Measurements from ENCODE around the gene ASPN. TPM values are rescaled to one million over a fixed set of nuclear protein-coding genes. Genes with fewer than 3 reads are reported as not detected.

The ASPN gene
- total and polyA plus RNA-seq, 2 of the 13 experiments (the other 11 are each of a cell fraction or from before 2014, with no cell fraction given) = not detected

DNA sequence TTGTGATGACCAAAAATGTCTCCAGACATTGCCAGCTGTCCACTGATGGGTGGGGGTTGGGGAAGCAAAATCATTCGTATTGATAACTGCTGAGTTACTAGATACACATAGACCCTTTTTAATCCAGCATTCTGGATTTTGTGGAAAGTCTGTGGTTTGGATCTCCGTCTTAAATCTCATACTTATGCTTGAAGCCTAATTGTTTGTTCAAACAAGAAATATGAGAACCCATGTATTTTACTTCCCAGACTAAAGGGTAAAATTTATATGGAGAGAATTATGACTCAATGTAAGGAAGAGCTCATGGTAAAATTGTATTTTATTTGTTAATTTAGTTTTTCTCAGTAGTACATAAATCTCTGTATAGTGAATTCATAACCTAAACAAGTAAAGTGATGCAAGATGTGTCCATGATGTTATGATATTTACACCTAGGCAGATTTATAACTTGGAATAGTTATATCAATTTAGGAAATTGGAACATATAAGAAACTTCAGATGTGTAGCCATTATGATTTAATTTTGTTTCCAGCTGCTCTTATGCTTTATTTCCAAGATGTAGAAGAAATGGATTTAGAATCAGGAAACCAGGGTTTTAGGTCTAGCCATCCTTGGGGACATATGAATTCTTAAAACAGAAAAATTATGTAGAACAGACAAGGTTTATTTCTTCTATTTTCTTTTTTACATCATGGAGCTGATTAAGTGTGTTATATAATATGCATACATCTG is 73.4 kb downstream of the ASPN start:
- no peak for DNase-seq (ENCODE audit: low spot score)
- ChIA-PET CTCF (ENCODE audit: low intra/inter-chr PET ratio, low total read pairs) (no interaction called here), POLR2A (no interaction called here)
- H3K27me3 ChIP-seq (ENCODE audit: control insufficient read depth in 1 of 2, insufficient read depth in 2 of 2, low read length in 2 of 2) = no peaks in the 10 kb centered on the region
- no peaks in the 10 kb centered on the region for H3K9me3 ChIP-seq (ENCODE audit: low read length)
- H2AFZ ChIP-seq (ENCODE audit: low read length) = no peak overlapping the region
- H3K79me2 ChIP-seq (ENCODE audit: insufficient read depth, low read length) = no peaks in the 10 kb centered on the region
- H4K20me1 ChIP-seq (ENCODE audit: insufficient read depth, low read length) = no peaks in the 10 kb centered on the region
- no peaks in the 10 kb centered on the region for H3K36me3 ChIP-seq (replicated peaks in 1 of 2; ENCODE audit: control insufficient read depth in 1 of 2, insufficient read depth in 2 of 2, low read length in 2 of 2)
- TF ChIP-seq RBAK (CRISPR knock-in tag; IDR thresholded peaks at IDR 0.05) (no peak), SNAPC5 (CRISPR knock-in tag; IDR thresholded peaks at IDR 0.05; ENCODE audit: borderline replicate concordance) (no peak), ZNF615 (CRISPR knock-in tag; IDR thresholded peaks at IDR 0.05; ENCODE audit: borderline replicate concordance) (no peak), ZFAT (CRISPR knock-in tag; conservative IDR thresholded peaks at IDR 0.05) (no peak), UBTF (CRISPR knock-in tag; IDR thresholded peaks at IDR 0.05) (no peak), ZNF317 (CRISPR knock-in tag; IDR thresholded peaks at IDR 0.05) (no peak), ZFP1 (CRISPR knock-in tag; IDR thresholded peaks at IDR 0.05) (no peak), ZKSCAN8 (CRISPR knock-in tag; IDR thresholded peaks at IDR 0.05; ENCODE audit: borderline replicate concordance) (no peak), CENPX (CRISPR knock-in tag; IDR thresholded peaks at IDR 0.05) (no peak)
- TF ChIP-seq, protein P1, sequence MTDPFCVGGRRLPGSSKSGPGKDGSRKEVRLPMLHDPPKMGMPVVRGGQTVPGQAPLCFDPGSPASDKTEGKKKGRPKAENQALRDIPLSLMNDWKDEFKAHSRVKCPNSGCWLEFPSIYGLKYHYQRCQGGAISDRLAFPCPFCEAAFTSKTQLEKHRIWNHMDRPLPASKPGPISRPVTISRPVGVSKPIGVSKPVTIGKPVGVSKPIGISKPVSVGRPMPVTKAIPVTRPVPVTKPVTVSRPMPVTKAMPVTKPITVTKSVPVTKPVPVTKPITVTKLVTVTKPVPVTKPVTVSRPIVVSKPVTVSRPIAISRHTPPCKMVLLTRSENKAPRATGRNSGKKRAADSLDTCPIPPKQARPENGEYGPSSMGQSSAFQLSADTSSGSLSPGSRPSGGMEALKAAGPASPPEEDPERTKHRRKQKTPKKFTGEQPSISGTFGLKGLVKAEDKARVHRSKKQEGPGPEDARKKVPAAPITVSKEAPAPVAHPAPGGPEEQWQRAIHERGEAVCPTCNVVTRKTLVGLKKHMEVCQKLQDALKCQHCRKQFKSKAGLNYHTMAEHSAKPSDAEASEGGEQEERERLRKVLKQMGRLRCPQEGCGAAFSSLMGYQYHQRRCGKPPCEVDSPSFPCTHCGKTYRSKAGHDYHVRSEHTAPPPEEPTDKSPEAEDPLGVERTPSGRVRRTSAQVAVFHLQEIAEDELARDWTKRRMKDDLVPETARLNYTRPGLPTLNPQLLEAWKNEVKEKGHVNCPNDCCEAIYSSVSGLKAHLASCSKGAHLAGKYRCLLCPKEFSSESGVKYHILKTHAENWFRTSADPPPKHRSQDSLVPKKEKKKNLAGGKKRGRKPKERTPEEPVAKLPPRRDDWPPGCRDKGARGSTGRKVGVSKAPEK (CRISPR knock-in tag; IDR thresholded peaks at IDR 0.05; ENCODE audit: borderline replicate concordance) = no peak
- TF ChIP-seq, protein P2, sequence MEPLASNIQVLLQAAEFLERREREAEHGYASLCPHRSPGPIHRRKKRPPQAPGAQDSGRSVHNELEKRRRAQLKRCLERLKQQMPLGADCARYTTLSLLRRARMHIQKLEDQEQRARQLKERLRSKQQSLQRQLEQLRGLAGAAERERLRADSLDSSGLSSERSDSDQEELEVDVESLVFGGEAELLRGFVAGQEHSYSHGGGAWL (CRISPR knock-in tag; IDR thresholded peaks at IDR 0.05) = no peak
- WGBS (ENCODE audit: low lambda C conversion rate) = 95% methylated on average over 2 of the region's 2 CpGs
- no peaks in the 10 kb centered on the region for H3K4me1 ChIP-seq (ENCODE audit: insufficient read depth, low read length)
- no peak overlapping the region for H3K27ac ChIP-seq (ENCODE audit: extremely low read length, insufficient read depth, low read length)
- no peak overlapping the region for H3K4me3 ChIP-seq (replicated peaks in 1 of 3; ENCODE audit: insufficient read depth in 1 of 3, low read depth in 2 of 3, low read length in 3 of 3)
- intact Hi-C loops (cut with micrococcal nuclease; ENCODE audit: unreplicated experiment) = no loop called here
- FAIRE-seq = no peak
- BruUV-seq (replicated peaks) = no TSS peak
- no peak overlapping the region for H3K9ac ChIP-seq (ENCODE audit: insufficient read depth, low read depth, low read length)
- no peak for ATAC-seq
- in situ Hi-C loops (cut with HindIII; ENCODE audit: extremely low pct_ligation_motif_present, low pct_unique_long_range_greater_than_20kb) = no loop called here
- no peak overlapping the region for H3K4me2 ChIP-seq (ENCODE audit: low read depth, low read length)

All from HepG2 (cell line).